Caco-2 (cell line): ENCODE data around the gene EPS8L3. TPM values are rescaled to one million over a fixed set of nuclear protein-coding genes. Genes with fewer than 3 reads are reported as not detected.

ENCODE experiments used
- BruUV-seq: library from RNA; stranded (reverse); fragments of 400-500 nt; replicated peaks from 2 replicates; lab custom pipeline; 2021; lab: Mats Ljungman, UMichigan
- CTCF ChIA-PET: fragments of 300-600 bp; sonication (Branson Sonifier 250); formaldehyde crosslinking; loops from one replicate; lab custom pipeline; 2022; ENCODE audit warnings: antibody characterized with exemption; lab: Charles Lee
- POLR2A ChIA-PET: fragments of 300-600 bp; sonication (Branson Sonifier 250); formaldehyde crosslinking; loops from one replicate; lab custom pipeline; 2022; ENCODE audit warnings: antibody characterized with exemption; lab: Charles Lee
- DNase-seq, 2 experiments: peaks; one replicate each; pipeline versions ENCODE4 v3.0.0 to v3.0.0-alpha.2; 2020 to 2022
- H3K27me3 ChIP-seq: replicated peaks from 2 replicates; pipeline ENCODE4 v1.6.0; 2011; ENCODE audit warnings: low read length; ENCODE audit not compliant: control insufficient read depth, insufficient read depth
- H3K36me3 ChIP-seq: 2 replicates; pipeline ENCODE4 v1.5.1; 2011; ENCODE audit warnings: low read length; ENCODE audit not compliant: control insufficient read depth, insufficient read depth
- H3K4me1 ChIP-seq: fragments of 250-450 bp; sonication (Bioruptor Pico); 2 replicates; pipeline ENCODE4 v1.5.1; 2020; ENCODE audit warnings: mild to moderate bottlenecking
- H3K4me3 ChIP-seq: 2 replicates; pipeline ENCODE4 v1.5.1; 2011; ENCODE audit warnings: low read depth, mild to moderate bottlenecking, control low read depth, low read length
- H3K9me3 ChIP-seq: fragments of 250-450 bp; sonication (Bioruptor Pico); 2 replicates; pipeline ENCODE4 v1.5.1; 2020; ENCODE audit warnings: mild to moderate bottlenecking, moderate library complexity
- H3K27ac Mint-ChIP-seq: one replicate; pipeline ENCODE4 v1.8.0; 2022; ENCODE audit warnings: mixed read lengths; ENCODE audit not compliant: unreplicated experiment
- H3K27me3 Mint-ChIP-seq: one replicate; pipeline ENCODE4 v1.8.0; 2022; ENCODE audit warnings: mixed read lengths; ENCODE audit not compliant: insufficient read depth, unreplicated experiment
- H3K36me3 Mint-ChIP-seq: one replicate; pipeline ENCODE4 v1.8.0; 2022; ENCODE audit warnings: mild to moderate bottlenecking, mixed read lengths; ENCODE audit not compliant: insufficient read depth, unreplicated experiment
- H3K4me1 Mint-ChIP-seq: one replicate; pipeline ENCODE4 v1.8.0; 2022; ENCODE audit warnings: low read depth, mixed read lengths; ENCODE audit not compliant: unreplicated experiment
- H3K4me3 Mint-ChIP-seq: one replicate; pipeline ENCODE4 v1.8.0; 2022; ENCODE audit warnings: mild to moderate bottlenecking, moderate library complexity, mixed read lengths; ENCODE audit not compliant: unreplicated experiment
- H3K9me3 Mint-ChIP-seq: one replicate; pipeline ENCODE4 v1.8.0; 2022; ENCODE audit warnings: mixed read lengths; ENCODE audit not compliant: unreplicated experiment
- CTCF ChIP-seq, 2 experiments: fragments of 200-600 bp in 1 of 2; IDR thresholded peaks; 1 replicate in 1 of 2; 2 replicates in 1 of 2; pipeline versions ENCODE4 v1.5.1 to v1.8.0; 2011 to 2022; ENCODE audit warnings: antibody characterized with exemption in 1 of 2, control low read depth in 1 of 2, inconsistent platforms in 1 of 2, low read depth in 1 of 2, low read length in 1 of 2, mild to moderate bottlenecking in 1 of 2, moderate library complexity in 1 of 2; ENCODE audit not compliant: insufficient read depth in 1 of 2, severe bottlenecking in 1 of 2, unreplicated experiment in 1 of 2
- intact Hi-C: fragments of 100-400 bp; cut with micrococcal nuclease; formaldehyde crosslinking; loops from one replicate; pipeline ENCODE4 v1.10.0; 2022; ENCODE audit not compliant: unreplicated experiment
- total RNA-seq: library from RNA; stranded (reverse); gene quantifications from 2 replicates; pipeline ENCODE4 v1.2.3, GENCODE V29; 2022

EPS8L3 gene
- total RNA-seq, 1 experiment from 2014 or later = 15.3 TPM

GRCh38 chr1:109721971-109722370 lies 41.8 kb downstream of the EPS8L3 start:
- peaks cover 9% of the 10 kb centered on the region for H3K9me3 Mint-ChIP-seq
- H3K36me3 Mint-ChIP-seq = no peaks in the 10 kb centered on the region
- no peak overlapping the region for H3K27ac Mint-ChIP-seq
- Histone ChIP-seq H3K36me3 (no peaks in the 10 kb centered on the region), H3K27me3 (no peaks in the 10 kb centered on the region), H3K4me1 (peaks cover 9% of the 10 kb centered on the region), H3K9me3 (no peaks in the 10 kb centered on the region), H3K4me3 (no peak overlapping the region)
- H3K27me3 Mint-ChIP-seq = no peaks in the 10 kb centered on the region
- intact Hi-C loops = no loop called here
- no peak for DNase-seq
- H3K4me1 Mint-ChIP-seq = peaks cover 7% of the 10 kb centered on the region
- no TSS peak for BruUV-seq
- ChIA-PET CTCF (no interaction called here), POLR2A (no interaction called here)
- no peak for TF ChIP-seq CTCF (IDR thresholded peaks at IDR 0.05; ENCODE audit: insufficient read depth in 1 of 2, low read depth in 1 of 2, low read length in 1 of 2, severe bottlenecking in 1 of 2, unreplicated experiment in 1 of 2)
- H3K4me3 Mint-ChIP-seq = no peak overlapping the region

- peaks cover 8% of the 10 kb centered on the region for H3K9me3 Mint-ChIP-seq
- no peak for TF ChIP-seq CTCF (IDR thresholded peaks at IDR 0.05; ENCODE audit: insufficient read depth in 1 of 2, low read depth in 1 of 2, low read length in 1 of 2, severe bottlenecking in 1 of 2, unreplicated experiment in 1 of 2)
- intact Hi-C loops = no loop called here
- no TSS peak for BruUV-seq
- no peaks in the 10 kb centered on the region for H3K36me3 Mint-ChIP-seq
- H3K27me3 Mint-ChIP-seq = no peaks in the 10 kb centered on the region
- ChIA-PET POLR2A (no interaction called here), CTCF (no interaction called here)
- H3K9me3 ChIP-seq = no peaks in the 10 kb centered on the region
- no peaks in the 10 kb centered on the region for H3K27me3 ChIP-seq
- H3K4me3 Mint-ChIP-seq = no peak overlapping the region
- peaks cover 9% of the 10 kb centered on the region for H3K4me1 ChIP-seq
- H3K4me3 ChIP-seq = no peak overlapping the region
- peaks cover 7% of the 10 kb centered on the region for H3K4me1 Mint-ChIP-seq
- no peak for DNase-seq
- no peak overlapping the region for H3K27ac Mint-ChIP-seq
- H3K36me3 ChIP-seq = no peaks in the 10 kb centered on the region
Observed at GRCh38 chr1:109721042-109721441, 42.7 kb downstream of the EPS8L3 start.

- intact Hi-C loops = loop anchor here (2.0 kb wide), 1 partner anchor 21 kb away; the partner anchor contains the start of gene GSTM3
Observed at GRCh38 chr1:109719337-109719837, 44.3 kb downstream of the EPS8L3 start.

More at GRCh38 chr1:109719337-109719837, 44.3 kb downstream of the EPS8L3 start:
- peaks cover 9% of the 10 kb centered on the region for H3K4me1 ChIP-seq
- H3K4me3 ChIP-seq = no peak overlapping the region
- H3K4me3 Mint-ChIP-seq = no peak overlapping the region
- POLR2A ChIA-PET = no interaction called here
- CTCF ChIA-PET = no interaction called here
- no peak overlapping the region for H3K27ac Mint-ChIP-seq
- no TSS peak for BruUV-seq
- H3K36me3 Mint-ChIP-seq = no peaks in the 10 kb centered on the region
- DNase-seq = no peak
- no peaks in the 10 kb centered on the region for H3K27me3 ChIP-seq
- H3K4me1 Mint-ChIP-seq = peaks cover 7% of the 10 kb centered on the region
- H3K36me3 ChIP-seq = no peaks in the 10 kb centered on the region
- no peak for TF ChIP-seq CTCF (IDR thresholded peaks at IDR 0.05; ENCODE audit: insufficient read depth in 1 of 2, low read depth in 1 of 2, low read length in 1 of 2, severe bottlenecking in 1 of 2, unreplicated experiment in 1 of 2)
- H3K9me3 ChIP-seq = no peaks in the 10 kb centered on the region
- no peaks in the 10 kb centered on the region for H3K27me3 Mint-ChIP-seq
- no peaks in the 10 kb centered on the region for H3K9me3 Mint-ChIP-seq
